ENCODE measurements around the gene SSU72.
A peak's percentile ranks its signal among the peaks of the same experiment; 100 is the strongest.
"Not testable (repeated sequence)": the region's sequence is repeated elsewhere in the genome, so short reads cannot be mapped to it uniquely, and the experiment has no call there.

Gene SSU72

GRCh38 chr1:1523651-1524050, 51.0 kb downstream of the SSU72 start:
- DNase-seq, result not testable (repeated sequence)

DNA sequence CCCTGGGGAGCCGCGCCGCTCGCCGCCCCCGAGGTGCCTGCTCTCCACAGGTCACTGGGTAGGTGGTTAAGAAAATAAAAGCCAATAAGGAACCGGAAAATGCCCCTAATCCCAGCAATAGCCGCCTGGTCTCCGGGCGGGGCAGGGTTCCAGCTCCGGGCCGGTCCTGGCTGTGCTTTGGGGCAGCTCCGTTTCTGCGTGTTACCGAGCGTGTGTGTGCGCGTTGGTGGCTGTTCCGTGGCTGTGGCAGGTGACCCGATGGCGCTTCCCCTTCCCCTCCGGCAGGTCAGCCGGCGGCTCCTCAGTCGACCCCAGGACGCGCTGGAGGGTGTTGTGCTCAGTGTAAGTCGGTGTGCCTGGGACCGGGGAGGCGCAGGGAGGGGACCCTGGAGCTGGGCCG, 51.4 kb downstream of the SSU72 start:
- DNase-seq, result not testable (repeated sequence)

- DNase-seq, result not testable (repeated sequence)
These were observed 52.1 kb downstream of the SSU72 start for GRCh38 chr1:1522536-1522935.

DNA sequence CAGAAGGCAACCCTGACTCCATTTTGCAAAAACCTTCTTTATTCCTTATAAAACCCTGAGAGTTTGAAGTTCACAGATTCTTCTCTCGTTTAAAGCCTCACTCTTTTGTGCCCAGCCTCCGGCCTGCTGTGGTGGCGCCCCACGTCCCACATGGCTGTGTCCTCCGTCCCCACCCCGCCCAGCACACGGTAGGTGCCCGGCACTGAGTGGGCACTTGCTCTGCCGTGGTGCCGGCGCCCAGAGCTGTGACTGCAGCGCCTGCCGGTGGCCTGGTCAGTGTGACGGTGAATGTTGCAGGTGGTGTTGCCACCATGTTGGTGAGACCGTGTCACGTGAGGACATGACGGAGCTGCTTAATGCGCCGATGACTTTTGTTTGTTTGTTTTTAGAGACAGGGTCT, 53.3 kb downstream of the SSU72 start:
- no peak for DNase-seq

GRCh38 chr1:1519805-1520505, 54.7 kb downstream of the SSU72 start:
- not testable (repeated sequence) for DNase-seq

- DNase-seq, result not testable (repeated sequence)
These were observed 56.0 kb downstream of the SSU72 start for GRCh38 chr1:1518621-1519007.

DNA sequence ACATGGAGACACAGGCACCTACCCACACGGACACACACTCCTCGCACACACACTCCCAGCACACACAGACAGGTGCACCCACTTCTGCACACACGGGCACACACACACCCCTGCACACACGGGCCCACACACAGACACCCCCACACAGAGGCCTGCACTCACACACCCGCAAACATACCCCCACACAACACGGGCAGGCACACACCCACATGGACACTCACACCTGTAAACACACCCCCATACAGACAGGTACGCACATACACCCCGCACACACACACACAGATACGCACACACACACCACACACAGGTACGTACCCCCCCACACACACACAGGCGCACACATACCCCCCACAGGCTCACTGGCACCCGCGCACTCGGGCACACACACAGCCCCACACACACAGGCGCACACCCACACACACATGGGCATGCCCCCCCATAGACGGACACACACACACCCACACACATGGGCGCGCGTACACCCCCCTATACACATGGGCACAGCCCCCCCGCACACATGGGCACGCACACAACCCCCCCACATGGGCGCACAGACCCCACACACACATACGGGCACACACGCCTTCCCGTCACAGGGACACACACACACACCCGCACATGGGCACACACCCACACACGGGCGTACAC, 56.6 kb downstream of the SSU72 start:
- no peak for DNase-seq

DNA sequence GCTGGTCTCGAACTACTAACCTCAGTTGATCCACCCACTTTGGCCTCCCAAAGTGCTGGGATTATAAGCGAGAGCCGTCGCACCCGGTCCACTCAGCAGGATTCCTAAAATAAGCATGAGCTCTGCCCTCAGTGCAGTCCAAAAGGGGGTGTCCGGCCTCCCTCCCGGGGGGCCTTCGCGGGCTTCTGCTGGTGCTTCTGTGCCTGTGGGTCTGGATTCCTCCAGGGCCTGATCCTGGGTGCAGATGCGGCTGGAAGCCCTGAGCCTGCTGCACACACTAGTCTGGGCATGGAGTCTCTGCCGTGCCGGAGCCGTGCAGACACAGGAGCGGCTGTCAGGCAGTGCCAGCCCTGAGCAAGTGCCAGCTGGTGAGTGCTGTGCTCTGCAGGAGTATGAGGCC, 57.7 kb downstream of the SSU72 start:
- not testable (repeated sequence) for DNase-seq

DNA sequence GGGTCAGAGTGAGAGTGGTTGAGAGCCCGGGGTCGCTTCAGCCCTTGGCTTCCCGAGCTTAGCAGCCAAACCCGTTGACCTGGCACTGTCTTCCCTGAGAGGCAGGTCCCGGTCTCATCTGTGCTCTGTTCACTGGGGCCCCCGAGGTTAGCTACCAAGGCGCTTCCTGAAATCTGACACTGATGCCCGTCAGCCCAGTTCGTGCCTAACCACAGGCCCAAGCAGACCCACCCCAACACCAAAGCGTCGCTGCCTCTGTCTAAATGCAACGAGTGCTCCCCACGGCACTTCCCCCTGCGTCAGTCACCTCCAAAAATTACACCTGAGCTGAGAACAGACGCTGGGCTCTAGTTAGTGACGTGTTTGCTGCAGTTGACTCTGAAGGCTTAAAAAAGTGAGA, 60.3 kb downstream of the SSU72 start:
- not testable (repeated sequence) for DNase-seq

DNA sequence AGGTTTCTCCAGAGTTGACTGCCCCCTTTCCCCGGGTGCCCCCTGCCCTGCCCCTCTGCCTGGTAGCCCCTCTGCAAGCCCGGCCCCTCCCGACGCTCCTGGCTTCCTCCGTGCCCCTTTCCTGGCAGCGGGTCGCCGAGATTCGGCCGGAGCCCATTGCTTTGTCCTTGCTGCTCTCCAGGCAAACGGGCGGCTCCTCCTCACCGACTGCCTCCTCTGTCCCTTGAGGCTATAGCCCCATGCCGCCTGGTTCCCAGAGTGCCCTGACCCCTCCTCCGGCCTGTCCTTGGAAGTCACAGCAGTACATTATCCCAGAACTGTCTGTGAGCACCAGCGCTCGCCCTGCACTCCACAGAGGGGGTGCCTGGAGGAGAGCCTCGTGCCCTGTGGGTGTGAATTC, 61.0 kb downstream of the SSU72 start:
- not testable (repeated sequence) for DNase-seq

- not testable (repeated sequence) for DNase-seq
These were observed 62.2 kb downstream of the SSU72 start for GRCh38 chr1:1512425-1512824.

DNA sequence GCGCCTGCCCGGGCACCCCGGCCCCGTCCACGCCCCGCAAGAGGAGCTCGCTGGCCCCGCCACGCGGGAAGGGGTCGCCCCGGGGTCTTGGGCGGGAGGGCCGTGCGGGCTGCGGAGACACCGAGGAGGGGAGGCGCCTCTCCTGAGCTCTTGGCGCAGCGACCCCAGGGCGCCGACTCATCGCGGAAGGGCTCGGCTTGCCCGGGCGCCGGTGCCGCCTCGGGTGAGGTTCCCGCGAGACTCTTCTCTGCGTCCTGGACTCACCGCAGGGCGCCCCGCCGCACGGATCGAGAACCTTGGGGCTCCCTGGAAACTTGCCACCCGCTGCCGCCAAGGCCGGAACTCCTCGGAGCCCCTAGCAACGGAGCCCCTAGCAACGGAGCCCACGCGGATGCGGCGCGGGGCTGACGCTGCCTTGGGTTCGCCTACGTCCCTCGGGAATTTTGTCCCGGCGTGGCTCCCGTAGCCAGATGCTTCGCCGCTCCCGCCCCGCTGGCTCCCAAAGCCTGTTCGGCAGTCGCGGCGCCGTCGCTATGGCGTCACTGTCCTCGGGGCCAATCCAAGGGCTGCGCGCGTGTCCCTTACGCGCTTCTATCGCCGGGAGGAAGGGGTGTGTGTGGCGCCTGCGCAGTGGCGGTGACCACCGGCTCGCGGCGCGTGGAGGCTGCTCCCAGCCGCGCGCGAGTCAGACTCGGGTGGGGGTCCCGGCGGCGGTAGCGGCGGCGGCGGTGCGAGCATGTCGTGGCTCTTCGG, 63.0 kb downstream of the SSU72 start, which contains the start of gene ATAD3A:
Gene ATAD3A (plus strand): TSS at position 630 of the 753 bp plus-strand sequence. CDS start 107 bp downstream, at position 737.
- DNase-seq, result peak; percentile 97

DNA sequence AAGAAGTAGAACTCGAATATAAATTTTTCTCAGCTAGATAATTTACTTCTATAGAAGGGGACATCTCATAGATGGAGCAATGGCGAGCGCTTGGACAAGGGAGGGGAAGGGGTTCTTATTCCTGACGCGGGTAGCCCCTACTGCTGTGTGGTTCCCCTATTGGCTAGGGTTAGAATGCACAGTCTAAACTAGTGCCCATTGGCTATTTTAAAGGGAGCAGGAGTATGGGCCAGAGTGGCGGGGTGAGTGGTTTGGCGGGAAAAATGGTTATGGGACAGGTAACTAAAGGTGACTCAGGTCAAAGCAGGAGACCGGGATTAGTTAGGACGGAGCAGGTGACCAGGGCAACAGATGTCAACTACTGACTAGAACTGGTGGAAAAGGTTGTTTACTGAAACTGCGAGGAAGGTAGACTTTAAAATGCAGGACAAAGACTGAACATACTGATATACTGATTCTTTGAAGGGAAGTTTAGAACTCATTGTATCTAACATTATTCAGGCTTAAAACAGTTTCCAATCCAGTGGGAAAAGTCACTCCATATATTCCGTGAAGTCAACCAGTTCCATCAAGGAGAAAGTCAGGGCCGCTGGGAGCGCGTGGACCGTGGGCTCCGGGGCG, 63.6 kb downstream of the SSU72 start:
- DNase-seq, result no peak

- DNase-seq, result not testable (repeated sequence)
These were observed 65.2 kb downstream of the SSU72 start for GRCh38 chr1:1509465-1509850.

GRCh38 chr1:1508775-1509464, 65.7 kb downstream of the SSU72 start:
- not testable (repeated sequence) for DNase-seq

DNA sequence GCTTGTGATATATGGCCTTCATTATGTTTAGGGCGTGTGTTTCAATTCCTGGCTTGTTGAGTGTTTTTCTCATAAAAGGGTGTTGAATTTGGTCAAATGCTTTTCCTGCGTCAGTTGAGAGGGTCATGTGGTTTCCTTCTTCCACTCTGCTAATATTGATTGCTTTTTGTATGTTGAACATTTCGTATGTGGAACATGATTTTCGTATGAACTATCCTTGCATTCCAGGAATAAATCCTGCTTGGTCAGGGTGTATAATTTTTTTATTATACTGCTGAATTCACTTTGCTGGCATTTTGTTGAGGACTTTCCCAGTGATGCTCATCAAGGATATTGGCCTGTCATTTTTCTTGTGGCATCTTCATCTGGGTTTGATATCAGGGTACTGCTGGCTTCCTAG, 67.4 kb downstream of the SSU72 start:
- DNase-seq, result no peak

- DNase-seq, result not testable (repeated sequence)
These were observed 68.9 kb downstream of the SSU72 start for GRCh38 chr1:1505801-1506200.

- DNase-seq, result peak; percentile 35
These were observed 69.3 kb downstream of the SSU72 start for GRCh38 chr1:1505366-1505798.

GRCh38 chr1:1504777-1505365, 69.8 kb downstream of the SSU72 start:
- peak; percentile 77 for DNase-seq

- DNase-seq, result not testable (repeated sequence)
These were observed 79.1 kb downstream of the SSU72 start for GRCh38 chr1:1495461-1495975.

GRCh38 chr1:1494311-1494710, 80.4 kb downstream of the SSU72 start:
- not testable (repeated sequence) for DNase-seq
